T-helper 22 cell (primary cell): ENCODE data around the gene PLCB4.

Source experiments
- DNase-seq: peaks from one replicate; pipeline ENCODE4 v3.0.0-alpha.2; 2020; ENCODE audit warnings: low read depth

Gene PLCB4

GRCh38 chr20:9270831-9271230 lies 201.9 kb downstream of the PLCB4 start:
- no peak for DNase-seq

DNA sequence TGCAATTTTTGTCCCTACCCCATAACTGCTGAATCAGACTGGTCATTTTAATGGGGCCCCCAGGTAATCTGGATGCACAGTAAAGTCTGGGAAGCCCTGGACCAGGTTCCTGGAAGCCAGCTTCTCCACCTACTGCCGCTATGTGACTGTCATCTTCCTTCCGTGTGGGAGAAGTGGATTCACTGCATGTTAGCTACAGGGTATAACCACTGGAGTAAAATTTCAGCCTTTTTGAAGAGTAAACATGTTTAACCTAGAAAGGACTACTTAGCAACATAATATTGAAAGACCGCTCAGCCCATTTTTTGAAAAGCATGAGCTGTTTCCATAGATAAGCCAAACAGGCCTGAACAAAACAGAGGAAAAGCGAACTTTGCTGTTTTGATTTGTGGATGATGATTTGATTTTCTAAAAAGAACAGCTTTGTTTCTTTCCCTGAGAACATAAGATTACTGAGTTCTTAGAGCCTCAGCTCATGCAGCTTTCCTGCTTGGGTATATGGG lies 208.1 kb downstream of the PLCB4 start:
- DNase-seq, result no peak

GRCh38 chr20:9279918-9280401 lies 211.1 kb downstream of the PLCB4 start:
- DNase-seq, result no peak

DNA sequence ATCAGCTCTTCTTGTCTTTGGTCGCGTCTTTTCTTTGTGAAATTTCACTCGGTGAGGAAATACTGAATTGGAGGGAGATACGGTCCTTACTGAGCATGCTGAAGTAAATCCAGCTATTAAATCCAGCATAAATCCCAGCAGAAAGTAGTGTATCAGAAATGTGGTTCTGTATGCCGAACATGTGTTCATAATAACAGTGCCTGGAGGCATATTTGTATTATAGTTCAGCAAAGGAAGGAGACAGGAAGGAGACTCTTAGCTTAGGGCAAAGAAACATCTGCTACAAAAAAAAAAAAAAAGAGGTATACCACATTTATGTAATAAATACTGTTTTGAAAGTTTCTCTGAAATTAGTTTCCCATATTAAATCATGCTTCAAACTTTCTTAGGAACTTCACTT lies 211.8 kb downstream of the PLCB4 start:
- DNase-seq, result no peak

- DNase-seq, result no peak
Observed at GRCh38 chr20:9281803-9282202, 212.9 kb downstream of the PLCB4 start.

- DNase-seq, result no peak
Observed at GRCh38 chr20:9285617-9286016, 216.7 kb downstream of the PLCB4 start.

- no peak for DNase-seq
Observed at GRCh38 chr20:9286501-9287461, 217.9 kb downstream of the PLCB4 start.

GRCh38 chr20:9287826-9288225 lies 218.9 kb downstream of the PLCB4 start:
- no peak for DNase-seq

DNA sequence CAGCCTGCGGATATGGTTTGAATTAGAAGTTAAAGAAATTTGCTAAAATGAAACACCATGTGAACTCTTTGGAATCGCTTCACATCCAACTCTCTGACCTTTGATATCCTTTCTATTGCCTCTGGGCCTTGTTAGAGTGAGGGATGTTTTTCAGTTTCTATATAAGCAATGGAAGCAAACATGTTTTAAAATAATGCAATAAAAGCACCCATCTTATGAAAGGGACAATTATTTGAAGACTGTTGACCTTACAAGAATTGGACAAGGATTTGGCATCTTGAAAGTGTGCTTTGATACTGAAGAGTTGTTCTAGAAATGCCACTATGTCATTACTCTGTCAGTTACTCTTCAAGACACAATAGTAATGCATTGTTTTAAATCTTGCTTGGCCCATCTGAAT lies 221.4 kb downstream of the PLCB4 start:
- DNase-seq, result no peak

GRCh38 chr20:9293145-9293544 lies 224.3 kb downstream of the PLCB4 start:
- DNase-seq, result no peak

GRCh38 chr20:9294041-9294440 lies 225.2 kb downstream of the PLCB4 start:
- no peak for DNase-seq

DNA sequence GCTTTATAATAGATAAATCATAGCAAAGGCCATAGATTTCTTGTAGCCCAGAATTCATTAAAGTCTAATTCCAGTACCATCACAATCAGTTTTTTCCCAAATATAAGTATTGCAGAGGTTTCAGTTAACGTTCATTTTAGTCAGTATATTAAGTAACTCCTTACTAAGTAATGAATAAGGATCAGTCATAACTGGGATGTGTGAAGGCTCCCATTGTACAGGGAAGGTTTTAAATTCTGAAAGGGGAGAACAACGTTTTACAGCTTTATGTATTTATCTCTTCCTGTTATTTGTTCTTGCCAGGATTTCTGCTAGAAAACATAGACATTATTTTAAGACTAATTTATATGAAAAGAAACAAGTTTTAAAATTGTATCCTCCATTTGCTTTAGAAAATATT lies 230.0 kb downstream of the PLCB4 start:
- DNase-seq, result no peak

GRCh38 chr20:9300080-9300479 lies 231.2 kb downstream of the PLCB4 start:
- DNase-seq, result no peak

GRCh38 chr20:9300534-9300933 lies 231.6 kb downstream of the PLCB4 start:
- DNase-seq, result no peak

GRCh38 chr20:9301129-9302090 lies 232.5 kb downstream of the PLCB4 start:
- no peak for DNase-seq

- no peak for DNase-seq
Observed at GRCh38 chr20:9302091-9302462, 233.2 kb downstream of the PLCB4 start.

DNA sequence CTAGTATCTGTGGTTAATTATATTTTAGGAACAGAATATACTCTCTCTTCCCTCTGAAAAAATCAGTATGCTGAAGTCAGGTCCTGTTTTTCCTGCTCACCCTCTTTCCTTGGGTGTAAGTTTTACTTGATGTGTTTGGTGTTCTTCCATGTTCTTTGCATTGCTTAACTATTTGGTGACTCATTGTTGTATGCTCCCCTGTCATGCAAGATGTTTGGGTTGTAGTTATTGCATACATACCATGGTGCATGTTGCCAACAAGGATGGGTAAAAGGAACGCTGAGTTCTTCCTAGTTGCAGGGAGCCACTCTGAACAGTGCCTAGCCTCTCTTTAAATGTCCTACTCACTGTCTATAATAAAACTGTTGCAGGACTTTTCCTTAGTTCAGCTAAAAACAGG lies 237.6 kb downstream of the PLCB4 start:
- no peak for DNase-seq

- DNase-seq, result no peak
Observed at GRCh38 chr20:9308056-9308455, 239.2 kb downstream of the PLCB4 start.

GRCh38 chr20:9311132-9311531 lies 242.2 kb downstream of the PLCB4 start:
- no peak for DNase-seq

DNA sequence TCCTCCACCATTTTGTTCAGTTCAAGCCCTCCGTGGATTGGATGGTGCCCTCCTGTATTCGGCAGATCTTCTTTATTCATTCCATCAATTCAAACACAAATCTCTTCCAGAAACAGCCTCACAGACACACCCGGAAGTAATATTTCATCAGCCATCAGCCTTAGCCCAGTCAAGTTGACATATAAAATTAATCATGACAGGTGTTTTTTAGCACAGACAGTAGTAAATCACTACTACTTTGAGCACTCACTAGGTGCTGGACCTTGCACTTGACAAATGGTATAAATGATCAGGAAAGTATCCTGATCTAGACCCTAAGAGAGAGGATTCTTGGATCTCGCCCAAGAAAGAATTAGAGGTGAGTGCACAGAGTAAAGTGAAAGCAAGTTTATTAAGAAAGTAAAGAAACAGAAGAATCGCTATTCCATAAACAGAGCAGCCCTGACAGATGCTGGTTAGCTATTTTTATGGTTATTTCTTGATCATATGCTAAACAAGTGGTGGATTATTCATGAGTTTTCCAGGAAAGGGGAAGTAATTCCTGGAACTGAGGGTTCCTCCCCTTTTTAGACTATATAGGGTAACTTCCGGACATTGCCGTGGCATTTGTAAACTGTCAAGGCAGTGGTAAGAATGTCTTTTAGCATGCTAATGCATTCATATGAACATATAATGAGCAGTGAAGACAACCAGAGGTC lies 250.9 kb downstream of the PLCB4 start:
- no peak for DNase-seq

DNA sequence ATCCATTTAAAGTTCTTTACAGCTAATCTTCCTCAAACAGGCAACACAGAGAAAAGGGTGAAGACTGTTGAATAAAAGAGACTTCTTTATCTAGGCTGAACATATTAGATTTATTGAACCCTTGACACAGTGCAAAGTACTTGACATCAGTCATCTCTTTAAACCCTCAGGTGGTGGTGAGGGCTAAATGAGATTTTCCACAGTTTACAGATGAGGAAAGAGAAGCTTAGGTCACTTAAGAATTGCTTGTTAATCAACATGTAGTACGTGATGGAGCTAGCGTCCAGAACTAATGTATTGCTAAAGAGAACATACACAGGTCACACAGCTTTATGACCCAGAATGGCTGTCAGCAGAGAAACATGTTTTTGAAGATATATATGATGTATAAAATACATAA lies 252.1 kb downstream of the PLCB4 start:
- no peak for DNase-seq

DNA sequence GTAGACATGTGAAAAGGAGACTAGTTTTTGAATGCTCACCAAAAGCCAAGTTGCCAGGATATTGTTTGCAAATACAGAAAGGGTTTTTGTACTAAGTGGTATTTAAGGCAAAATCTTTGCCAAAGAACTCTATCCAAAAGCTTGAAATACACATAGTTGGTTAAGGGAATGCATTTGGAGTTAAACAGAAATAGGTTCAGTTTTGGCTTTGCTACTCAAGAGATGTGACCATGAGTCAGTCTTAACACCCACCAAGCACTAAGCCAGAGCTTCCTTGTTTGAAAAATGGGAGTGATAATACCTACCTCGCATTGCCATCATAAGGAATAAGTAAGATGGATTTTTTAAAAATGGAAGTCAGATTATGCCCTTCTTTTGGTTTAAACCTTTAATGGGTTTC lies 253.8 kb downstream of the PLCB4 start:
- DNase-seq, result no peak
